Measurements from ENCODE around the gene C2orf68. TPM values are rescaled to one million over a fixed set of nuclear protein-coding genes. Genes with fewer than 3 reads are reported as not detected.
"Not testable (repeated sequence)": the region's sequence is repeated elsewhere in the genome, so short reads cannot be mapped to it uniquely, and the experiment has no call there.

The C2orf68 gene
- total RNA-seq, 1 donor from 2014 or later = 47.5 TPM

GRCh38 chr2:85615413-85615728 is 3.5 kb upstream of the C2orf68 start:
- TF ChIP-seq, protein P1, sequence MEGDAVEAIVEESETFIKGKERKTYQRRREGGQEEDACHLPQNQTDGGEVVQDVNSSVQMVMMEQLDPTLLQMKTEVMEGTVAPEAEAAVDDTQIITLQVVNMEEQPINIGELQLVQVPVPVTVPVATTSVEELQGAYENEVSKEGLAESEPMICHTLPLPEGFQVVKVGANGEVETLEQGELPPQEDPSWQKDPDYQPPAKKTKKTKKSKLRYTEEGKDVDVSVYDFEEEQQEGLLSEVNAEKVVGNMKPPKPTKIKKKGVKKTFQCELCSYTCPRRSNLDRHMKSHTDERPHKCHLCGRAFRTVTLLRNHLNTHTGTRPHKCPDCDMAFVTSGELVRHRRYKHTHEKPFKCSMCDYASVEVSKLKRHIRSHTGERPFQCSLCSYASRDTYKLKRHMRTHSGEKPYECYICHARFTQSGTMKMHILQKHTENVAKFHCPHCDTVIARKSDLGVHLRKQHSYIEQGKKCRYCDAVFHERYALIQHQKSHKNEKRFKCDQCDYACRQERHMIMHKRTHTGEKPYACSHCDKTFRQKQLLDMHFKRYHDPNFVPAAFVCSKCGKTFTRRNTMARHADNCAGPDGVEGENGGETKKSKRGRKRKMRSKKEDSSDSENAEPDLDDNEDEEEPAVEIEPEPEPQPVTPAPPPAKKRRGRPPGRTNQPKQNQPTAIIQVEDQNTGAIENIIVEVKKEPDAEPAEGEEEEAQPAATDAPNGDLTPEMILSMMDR (IDR thresholded peaks at IDR 0.05; ENCODE audit: unreplicated experiment) = no peak
- H3K27ac Mint-ChIP-seq (ENCODE audit: unreplicated experiment) = no peak overlapping the region
- H3K4me3 Mint-ChIP-seq (ENCODE audit: unreplicated experiment) = peak overlapping the region; percentile 93
- DNase-seq (ENCODE audit: low spot score) = no peak
- peaks cover 12% of the 10 kb centered on the region for H3K4me1 Mint-ChIP-seq (ENCODE audit: unreplicated experiment)
- peaks cover 9% of the 10 kb centered on the region for H3K36me3 Mint-ChIP-seq (ENCODE audit: low read depth, unreplicated experiment)
- no peaks in the 10 kb centered on the region for H3K9me3 Mint-ChIP-seq (ENCODE audit: unreplicated experiment)
- peaks cover 12% of the 10 kb centered on the region for H3K27me3 Mint-ChIP-seq (ENCODE audit: unreplicated experiment)

GRCh38 chr2:85614757-85615156 is 2.9 kb upstream of the C2orf68 start:
- H3K27me3 Mint-ChIP-seq (ENCODE audit: unreplicated experiment) = peaks cover 12% of the 10 kb centered on the region
- peaks cover 15% of the 10 kb centered on the region for H3K4me1 Mint-ChIP-seq (ENCODE audit: unreplicated experiment)

DNA sequence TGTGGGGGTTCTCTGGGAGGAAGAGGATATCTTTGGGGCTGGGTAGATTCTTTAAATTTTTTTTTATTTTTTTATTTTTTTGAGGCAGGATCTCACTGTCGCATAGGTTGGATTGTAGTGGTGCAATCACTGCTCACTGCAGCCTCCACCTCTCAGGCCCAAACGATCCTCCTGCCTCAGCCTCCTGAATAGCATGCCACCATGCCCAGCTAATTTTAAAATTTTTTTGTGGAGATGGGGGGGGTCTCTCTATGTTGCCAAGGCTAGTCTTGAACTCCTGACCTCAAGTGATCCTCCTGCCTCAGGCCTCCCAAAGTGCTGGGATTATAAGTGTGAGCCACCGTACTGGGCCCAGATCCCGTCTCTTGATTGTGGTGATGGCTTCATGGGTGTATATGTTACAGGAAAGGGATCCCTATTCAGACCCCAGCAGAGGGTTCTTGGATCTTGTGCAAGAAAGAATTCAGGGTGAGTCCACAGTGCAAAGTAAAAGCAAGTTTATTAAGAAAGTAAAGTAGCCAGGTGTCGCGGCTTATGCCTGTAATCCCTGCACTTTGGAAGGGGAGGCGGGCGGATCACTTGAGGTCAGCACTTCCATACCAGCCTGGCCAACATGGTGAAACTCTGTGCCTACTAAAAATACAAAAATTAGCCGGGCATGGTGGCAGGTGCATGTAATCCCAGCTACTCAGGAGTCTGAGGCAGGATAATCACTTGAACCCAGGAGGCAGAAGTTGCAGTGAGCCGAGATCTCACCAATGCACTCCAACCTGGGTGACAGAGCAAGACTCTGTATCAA is 2.0 kb upstream of the C2orf68 start:
- H3K36me3 Mint-ChIP-seq (ENCODE audit: low read depth, unreplicated experiment) = peaks cover 7% of the 10 kb centered on the region
- peaks cover 14% of the 10 kb centered on the region for H3K27me3 Mint-ChIP-seq (ENCODE audit: unreplicated experiment)
- H3K27ac Mint-ChIP-seq (ENCODE audit: unreplicated experiment) = no peak overlapping the region
- TF ChIP-seq, protein P1 (IDR thresholded peaks at IDR 0.05; ENCODE audit: unreplicated experiment) = no peak
- no peaks in the 10 kb centered on the region for H3K9me3 Mint-ChIP-seq (ENCODE audit: unreplicated experiment)
- peaks cover 13% of the 10 kb centered on the region for H3K4me1 Mint-ChIP-seq (ENCODE audit: unreplicated experiment)
- no peak for DNase-seq (ENCODE audit: low spot score)
- H3K4me3 Mint-ChIP-seq (ENCODE audit: unreplicated experiment) = peak overlapping the region; percentile 65

More at GRCh38 chr2:85614757-85615156, 2.9 kb upstream of the C2orf68 start:
- not testable (repeated sequence) for H3K27ac Mint-ChIP-seq (ENCODE audit: unreplicated experiment); H3K9me3 Mint-ChIP-seq (ENCODE audit: unreplicated experiment); DNase-seq (ENCODE audit: low spot score)
- H3K4me3 Mint-ChIP-seq (ENCODE audit: unreplicated experiment) = peak overlapping the region; percentile 47
- peaks cover 12% of the 10 kb centered on the region for H3K36me3 Mint-ChIP-seq (ENCODE audit: low read depth, unreplicated experiment)

GRCh38 chr2:85611217-85611704 is 605 bp downstream of the C2orf68 start:
- peaks cover 15% of the 10 kb centered on the region for H3K36me3 Mint-ChIP-seq (ENCODE audit: low read depth, unreplicated experiment)
- no peaks in the 10 kb centered on the region for H3K9me3 Mint-ChIP-seq (ENCODE audit: unreplicated experiment)
- DNase-seq (ENCODE audit: low spot score) = no peak
- H3K27me3 Mint-ChIP-seq (ENCODE audit: unreplicated experiment) = peaks cover 10% of the 10 kb centered on the region
- H3K4me1 Mint-ChIP-seq (ENCODE audit: unreplicated experiment) = peaks cover 14% of the 10 kb centered on the region
- H3K4me3 Mint-ChIP-seq (ENCODE audit: unreplicated experiment) = peak overlapping the region; percentile 100
- TF ChIP-seq, protein P1 (IDR thresholded peaks at IDR 0.05; ENCODE audit: unreplicated experiment) = no peak
- peak overlapping the region; percentile 98 for H3K27ac Mint-ChIP-seq (ENCODE audit: unreplicated experiment)

DNA sequence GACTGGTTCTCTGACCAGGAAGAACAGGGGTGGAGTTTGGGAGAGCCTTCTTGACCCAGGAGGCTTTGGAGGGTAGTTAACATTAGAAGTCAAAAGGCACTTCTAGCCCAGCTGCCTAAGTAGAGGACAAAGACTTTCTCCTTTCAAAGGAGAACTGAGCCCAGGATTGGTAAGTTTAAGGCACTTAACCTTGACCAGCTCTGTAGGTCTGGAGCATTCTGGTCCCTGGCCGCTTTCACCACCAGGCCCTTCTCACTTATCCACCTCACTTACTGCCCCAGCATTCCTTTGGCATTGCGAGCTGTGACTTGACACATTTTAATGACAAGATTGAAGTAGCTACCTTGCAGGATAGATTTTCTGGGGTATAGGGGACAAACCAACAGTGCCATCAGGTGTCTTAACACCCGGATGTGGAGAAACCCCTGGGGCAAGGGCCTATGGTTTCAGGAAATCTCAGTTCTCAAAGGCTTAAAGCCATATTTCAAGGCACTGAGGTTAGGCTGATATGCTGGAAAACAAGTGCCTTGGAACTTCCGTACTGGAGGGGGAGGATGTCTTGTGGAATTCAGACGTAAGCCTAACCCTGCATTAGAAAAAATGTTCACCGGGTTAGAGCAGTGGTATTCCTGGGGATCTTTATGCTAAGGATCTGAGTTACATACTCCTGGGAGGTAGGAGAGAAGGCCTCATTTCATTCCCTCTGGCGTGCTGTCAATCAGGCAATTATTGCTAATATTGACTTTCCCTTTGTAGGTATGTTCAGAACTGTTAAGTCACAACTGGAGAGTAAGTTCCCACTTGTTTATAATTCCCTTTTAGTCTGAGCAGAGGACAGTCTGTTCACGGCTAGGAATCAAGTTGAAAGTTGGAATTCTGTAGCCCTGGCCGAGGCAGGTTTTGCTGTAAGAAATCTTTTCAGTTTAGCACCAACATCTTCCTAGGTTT is 4.3 kb downstream of the C2orf68 start:
- H3K27ac Mint-ChIP-seq (ENCODE audit: unreplicated experiment) = peak overlapping the region; percentile 7
- peak overlapping the region; percentile 56 for H3K4me3 Mint-ChIP-seq (ENCODE audit: unreplicated experiment)
- TF ChIP-seq, protein P1 (IDR thresholded peaks at IDR 0.05; ENCODE audit: unreplicated experiment) = no peak
- DNase-seq (ENCODE audit: low spot score) = no peak
- H3K27me3 Mint-ChIP-seq (ENCODE audit: unreplicated experiment) = peaks cover 12% of the 10 kb centered on the region
- no peaks in the 10 kb centered on the region for H3K9me3 Mint-ChIP-seq (ENCODE audit: unreplicated experiment)
- H3K36me3 Mint-ChIP-seq (ENCODE audit: low read depth, unreplicated experiment) = peaks cover 20% of the 10 kb centered on the region
- H3K4me1 Mint-ChIP-seq (ENCODE audit: unreplicated experiment) = peaks cover 30% of the 10 kb centered on the region
